IPS-11a (cell line): Measurements from ENCODE around the gene C1orf35.
"Not testable (repeated sequence)": the region's sequence is repeated elsewhere in the genome, so short reads cannot be mapped to it uniquely, and the experiment has no call there.

ENCODE experiments used
- H3K4me3 ChIP-seq: one replicate; pipeline ENCODE4 v1.5.1; 2013; ENCODE audit warnings: low read depth, low read length, control low read depth

Gene C1orf35

DNA sequence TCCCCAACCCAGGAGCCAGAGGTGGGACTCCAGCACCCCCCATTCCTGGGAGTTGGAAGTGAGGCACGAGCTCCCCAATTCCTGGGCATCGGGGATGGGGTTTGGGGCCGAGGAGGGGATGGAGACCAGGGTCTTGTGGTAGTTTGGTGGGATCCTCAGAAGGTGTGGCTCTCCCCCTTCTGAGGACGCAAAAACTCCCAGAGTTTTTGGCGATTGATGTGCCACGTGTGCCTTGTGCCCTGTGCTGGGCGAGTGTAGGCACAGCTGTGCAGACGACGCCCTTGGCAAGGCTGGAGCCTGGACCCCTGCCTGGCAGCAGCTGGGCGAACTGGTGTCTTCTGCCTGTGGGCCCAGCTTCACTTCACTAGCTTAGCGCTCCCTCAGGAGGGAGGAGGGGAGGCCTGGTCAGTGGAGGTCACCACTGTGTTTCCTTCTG, 39.6 kb upstream of the C1orf35 start:
- no peak overlapping the region for H3K4me3 ChIP-seq

DNA sequence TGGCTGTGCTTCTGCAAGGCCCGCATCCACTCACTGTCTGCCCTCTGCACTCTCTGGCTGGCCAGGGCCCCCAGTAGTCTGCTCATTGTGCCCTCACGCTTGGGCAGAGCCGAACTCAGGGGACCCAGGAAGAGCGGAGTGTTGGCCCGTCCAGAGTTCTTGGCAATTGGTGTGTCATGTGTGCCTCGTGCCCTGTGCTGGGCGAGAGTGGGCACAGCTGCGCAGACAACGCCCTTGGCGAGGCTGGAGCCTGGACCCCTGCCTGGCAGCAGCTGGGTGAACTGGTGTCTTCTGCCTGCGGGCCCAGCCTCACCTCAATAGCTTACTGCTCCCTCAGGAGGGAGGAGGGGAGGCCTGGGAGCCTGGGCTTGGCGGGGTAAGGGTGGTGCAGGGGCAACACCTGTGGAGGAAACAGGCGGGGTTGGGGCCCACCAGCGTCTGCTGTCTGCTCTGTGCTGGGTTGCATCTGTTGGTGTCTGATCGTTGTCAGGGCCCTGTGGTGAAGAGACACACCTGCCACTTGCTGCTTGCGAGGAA, 39.1 kb upstream of the C1orf35 start:
- no peak overlapping the region for H3K4me3 ChIP-seq

DNA sequence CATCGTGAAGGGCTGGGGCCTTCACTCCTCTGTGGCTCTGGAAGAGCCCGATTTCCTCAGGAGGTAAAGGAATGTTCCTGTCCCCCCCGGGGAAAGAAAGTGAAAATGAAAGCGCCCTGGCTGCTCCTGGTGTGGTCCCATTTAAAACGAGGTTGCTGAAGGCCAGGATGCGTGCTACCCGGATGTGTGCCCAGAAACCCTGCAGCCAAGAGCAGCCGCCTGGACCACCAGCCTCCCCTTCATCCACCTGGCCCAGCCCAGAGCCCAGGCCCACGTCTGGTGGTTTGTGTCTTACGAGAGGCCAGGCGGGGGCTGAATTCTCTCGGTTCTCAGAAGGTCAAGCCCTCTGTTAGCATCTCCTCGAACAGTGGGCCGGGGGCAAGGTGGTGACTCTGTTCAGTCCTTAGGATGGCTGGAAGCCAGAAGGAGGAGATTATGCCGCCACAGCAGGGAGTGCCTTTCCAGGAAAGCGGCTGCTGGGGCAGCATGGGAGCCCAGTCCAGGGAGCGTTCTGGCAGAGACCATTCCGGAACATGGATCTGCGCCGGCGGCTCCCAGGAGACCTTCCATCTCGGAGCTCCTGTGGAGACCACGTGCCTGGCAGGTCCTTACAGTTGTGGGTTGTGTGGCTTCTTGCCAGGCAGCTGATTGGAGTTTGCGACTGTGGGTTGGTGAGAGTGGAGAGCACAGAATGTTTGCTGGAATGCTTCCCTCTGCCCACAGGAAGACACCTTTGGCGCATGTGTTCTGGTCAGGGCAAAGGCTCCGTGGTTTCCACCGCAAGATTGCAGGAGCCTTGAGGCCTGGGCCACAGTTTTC, 38.3 kb upstream of the C1orf35 start:
- no peak overlapping the region for H3K4me3 ChIP-seq

DNA sequence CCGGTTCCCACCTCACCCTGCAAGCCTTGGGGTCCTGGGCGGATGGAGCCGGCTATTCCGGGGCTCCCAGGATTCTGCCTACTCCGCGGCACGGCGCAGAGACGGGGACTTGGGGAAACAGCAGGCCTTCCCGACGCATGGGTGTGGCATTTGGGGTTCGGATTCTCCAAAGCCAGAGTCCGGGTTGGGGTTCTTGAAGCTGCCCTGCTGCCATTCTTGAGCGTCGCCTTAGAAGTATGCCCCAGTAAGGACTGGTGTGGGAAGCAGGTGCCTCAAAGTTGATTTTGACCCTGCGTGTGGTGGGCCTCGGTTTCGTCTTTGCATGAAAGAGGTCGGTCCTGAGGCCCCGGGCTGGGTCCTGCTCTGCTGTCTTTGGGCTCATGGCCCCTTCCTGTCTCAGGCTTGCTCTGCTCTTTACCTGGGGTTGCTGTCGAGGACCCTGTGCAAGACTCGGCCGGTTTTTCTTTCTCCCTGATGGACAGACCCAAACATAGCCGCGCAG, 37.6 kb upstream of the C1orf35 start:
- peak overlapping the region; percentile 82 for H3K4me3 ChIP-seq

DNA sequence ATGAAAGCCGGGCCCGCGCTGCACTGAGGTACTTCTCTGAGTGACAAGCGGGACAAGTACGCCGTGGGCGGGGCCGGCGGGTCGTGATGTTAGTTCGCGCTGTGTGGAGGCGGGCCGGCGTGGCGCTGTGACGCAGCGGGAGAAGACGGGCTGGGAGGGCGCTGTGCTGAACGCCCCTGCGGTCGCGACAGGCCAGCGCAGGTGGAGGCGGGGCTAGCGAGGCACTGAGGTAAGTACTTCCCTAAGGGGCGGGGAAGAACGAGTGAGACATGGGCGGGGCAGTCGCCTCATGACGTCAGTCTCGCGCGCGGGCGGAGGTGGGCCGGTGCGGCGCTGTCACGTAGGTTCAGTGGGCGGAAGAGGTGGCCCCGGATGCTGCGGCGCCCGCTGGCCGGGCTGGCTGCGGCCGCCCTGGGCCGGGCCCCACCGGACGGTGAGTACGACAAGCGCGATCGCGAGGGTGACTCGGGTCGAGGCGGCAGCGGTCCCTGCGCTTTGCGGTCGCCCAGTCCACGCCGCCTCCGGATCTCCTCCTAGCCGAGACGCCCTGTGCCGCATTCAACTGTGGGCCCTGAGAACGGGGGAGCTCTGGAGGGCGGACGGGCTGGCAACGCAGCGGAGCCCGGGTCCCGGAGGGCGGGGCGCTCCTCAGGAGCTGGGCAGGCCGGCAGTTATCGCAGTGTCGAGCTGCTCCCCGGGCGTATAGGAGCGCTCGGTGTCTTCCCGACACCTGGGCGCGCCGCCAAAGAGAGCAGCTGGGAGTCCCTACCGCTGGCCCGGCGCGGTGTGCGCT, 37.0 kb upstream of the C1orf35 start, which contains the start of gene GUK1:
Gene GUK1, plus strand, starts transcription at position 349 of the 793 bp plus-strand sequence. Its CDS starts 24 bp downstream, at position 373.
- H3K4me3 ChIP-seq: peak within 1 kb of the TSS; percentile 82

DNA sequence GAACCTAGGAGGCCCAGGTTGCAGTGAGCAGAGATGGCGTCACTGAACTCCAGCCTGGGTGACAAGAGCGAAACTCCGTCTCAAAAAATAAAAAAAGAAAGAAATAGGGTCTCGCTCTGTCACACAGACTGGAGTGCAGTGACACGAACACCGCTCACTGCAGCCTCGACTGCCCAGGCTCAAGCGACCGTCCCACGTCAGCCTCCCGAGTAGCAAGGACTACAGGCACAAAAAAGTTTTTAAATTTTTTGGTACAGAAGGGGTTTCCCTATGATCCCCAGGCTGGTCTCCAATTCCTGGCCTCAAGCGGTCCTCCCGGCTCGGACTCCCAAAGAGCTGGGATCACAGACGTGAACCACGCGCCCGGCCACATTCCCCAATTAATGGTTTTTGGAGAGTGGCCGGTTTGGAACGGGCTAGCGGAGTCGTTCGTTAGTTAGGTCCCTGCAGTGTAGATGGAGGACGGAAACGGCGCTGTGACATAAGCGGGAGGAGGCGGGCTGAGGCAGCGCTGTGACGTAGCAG, 36.3 kb upstream of the C1orf35 start:
- H3K4me3 ChIP-seq: peak overlapping the region; percentile 55

DNA sequence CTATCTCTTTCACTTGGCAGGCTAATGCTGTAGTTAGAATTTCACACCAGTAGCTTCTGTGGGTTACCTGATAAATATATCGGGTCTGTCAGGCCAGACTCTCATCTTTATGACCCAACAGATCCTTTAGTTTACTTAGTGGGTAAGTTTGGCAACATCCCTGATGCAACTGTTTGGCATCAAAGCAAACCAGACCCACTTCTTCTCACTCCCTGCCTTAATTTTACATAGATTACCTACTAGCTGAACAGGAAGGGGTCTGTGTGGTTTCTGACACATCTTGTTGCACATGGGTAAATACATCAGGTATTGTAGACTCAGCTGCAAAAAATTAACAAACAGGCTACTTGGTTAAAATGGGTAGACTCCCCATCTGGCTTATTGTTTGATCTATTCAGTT, 33.8 kb upstream of the C1orf35 start:
- no peak overlapping the region for H3K4me3 ChIP-seq

DNA sequence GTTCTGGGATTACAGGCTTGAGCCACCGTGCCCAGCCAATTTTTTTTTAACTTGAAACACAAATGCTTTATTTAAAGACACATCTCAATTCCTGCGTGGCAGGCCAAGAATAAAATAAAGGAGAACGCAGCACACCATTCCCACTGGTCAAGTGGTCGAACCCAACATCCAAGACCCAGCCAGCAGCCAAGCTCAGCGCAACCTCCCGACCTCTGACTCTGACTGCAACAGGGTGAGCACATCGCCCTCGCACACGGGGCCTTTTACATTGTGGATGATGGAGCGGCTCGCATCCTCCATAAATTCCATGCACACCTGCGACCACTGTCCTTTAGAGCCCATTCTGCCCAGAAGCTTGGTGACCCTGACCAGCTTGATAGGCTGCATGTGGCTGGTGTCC, 31.5 kb upstream of the C1orf35 start:
- no peak overlapping the region for H3K4me3 ChIP-seq

DNA sequence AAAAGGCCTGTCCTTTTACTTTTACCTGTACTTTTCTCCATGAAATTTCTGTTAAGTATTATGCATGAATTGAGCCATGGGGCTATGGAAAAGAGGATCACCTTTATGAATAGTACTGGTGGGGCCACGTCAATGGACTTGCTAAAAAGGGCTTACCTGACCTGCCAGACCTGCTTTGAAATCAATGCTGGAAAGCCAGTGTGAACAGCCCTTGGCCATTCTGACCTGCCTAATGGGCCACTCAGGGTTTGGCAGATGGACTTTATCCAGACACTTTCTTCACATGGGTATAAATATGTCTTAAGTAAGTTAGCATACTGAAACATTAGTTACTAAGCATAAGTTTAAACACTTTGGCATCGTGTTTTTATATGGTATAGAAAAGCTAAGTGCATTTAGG, 28.6 kb upstream of the C1orf35 start:
- H3K4me3 ChIP-seq: no peak overlapping the region

DNA sequence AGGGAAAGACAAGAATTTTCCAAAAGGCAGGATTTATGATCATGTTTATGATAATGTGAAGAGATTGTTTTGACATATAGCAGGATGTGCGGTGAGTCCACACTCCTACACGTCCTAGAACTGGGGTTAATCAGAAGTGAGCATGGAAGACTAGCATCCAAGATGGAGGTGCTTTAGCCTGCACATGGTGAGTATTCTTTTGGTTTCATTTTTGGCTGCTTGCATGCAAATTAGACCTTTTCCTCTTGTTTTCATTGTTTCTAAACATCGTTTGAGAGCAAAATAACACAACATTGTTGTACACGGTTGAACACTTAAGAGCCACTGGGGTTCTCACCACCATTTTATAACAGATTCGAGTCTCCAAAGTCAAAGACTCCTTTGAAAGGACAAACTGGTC, 22.1 kb upstream of the C1orf35 start:
- H3K4me3 ChIP-seq: no peak overlapping the region

DNA sequence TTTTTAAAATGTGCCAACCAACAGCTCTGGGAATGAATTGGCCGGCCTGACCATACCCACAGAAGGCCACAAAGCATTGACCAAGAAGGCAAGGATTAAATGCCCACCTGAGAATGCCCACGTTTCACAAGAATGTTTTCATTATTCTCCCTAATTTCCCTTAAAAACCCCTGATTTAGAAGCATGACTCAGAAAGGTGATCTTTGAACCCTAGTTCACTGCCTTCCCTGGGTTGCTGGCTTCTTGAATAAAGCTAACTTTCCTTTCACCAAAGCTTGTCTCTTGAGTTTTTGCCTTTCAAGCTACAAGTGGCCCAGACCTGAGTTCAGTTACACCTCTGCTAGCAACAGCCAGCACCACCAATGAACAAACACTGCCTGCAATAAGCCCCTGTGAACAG, 20.4 kb upstream of the C1orf35 start:
- no peak overlapping the region for H3K4me3 ChIP-seq

DNA sequence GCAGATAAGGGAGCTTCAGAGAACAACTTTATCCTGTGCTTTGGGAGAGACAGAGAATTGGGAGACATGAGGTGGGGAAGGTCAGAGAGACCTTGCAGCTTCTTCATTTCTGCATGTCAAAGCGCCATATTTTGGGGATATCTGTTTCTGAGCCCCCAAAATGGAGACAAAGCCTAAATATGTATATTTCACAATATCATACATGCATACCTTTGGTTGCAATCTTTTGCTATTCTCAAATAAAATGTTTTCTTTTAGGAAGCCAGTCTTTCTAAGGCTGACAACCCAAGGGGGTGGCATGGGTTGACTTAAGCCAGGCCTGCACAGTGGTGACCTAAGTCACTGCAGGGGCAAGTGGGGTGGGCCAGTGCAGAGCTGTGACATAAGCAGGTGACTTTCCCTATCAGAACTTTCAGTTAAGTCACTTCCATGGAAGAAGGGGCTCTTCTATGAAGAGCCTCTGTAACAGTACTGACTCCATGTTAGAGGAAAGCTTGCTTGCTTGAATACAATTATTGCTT, 19.9 kb upstream of the C1orf35 start:
- H3K4me3 ChIP-seq: no peak overlapping the region

DNA sequence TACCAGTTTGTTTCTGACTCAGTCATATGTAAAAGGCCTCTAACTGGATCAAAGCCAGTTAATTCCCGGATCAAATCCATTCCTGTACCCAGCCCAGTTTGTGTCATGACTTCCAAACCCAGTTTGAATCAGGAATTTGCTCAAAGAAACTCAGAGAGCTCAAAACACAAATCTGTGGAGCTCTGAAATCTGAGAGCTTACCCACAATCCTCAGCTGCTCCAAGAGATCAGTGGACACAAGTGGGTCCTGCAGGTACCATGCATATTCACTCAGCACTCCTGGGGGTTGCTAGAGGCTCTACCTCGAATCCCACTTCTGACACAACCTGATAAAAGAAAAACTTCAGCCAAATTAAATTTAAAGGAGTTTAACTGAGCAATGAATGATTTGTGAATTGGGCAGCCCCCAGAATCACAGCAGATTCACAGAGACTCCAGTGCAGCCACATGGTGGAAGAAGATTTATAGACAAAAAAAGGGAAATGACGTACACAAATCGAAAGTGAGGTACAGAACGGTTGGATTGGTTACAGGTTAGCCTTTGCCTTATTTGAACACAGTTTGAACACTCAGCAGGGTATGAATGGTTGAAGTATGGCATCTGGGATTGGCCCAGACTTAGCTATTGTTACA, 17.8 kb upstream of the C1orf35 start:
- H3K4me3 ChIP-seq: no peak overlapping the region

DNA sequence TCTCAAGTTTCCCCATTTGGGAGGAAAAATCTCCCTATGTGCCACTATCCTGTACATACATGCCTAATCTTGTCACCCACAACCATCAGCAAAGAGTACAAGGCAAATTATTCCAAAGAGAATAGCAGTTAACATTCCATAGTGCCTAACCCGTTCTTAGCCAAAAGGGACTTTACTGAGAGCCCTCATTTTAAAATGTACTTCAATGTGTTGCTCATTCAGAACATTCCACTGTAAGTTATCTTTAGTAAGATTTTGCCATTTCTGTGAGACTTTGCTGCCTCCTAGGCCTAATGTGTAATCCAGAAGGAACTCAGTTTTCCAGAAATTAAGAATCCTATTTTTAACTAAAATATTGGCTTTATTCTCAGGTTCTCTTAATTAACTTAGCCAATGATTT, 17.2 kb upstream of the C1orf35 start:
- H3K4me3 ChIP-seq: no peak overlapping the region

DNA sequence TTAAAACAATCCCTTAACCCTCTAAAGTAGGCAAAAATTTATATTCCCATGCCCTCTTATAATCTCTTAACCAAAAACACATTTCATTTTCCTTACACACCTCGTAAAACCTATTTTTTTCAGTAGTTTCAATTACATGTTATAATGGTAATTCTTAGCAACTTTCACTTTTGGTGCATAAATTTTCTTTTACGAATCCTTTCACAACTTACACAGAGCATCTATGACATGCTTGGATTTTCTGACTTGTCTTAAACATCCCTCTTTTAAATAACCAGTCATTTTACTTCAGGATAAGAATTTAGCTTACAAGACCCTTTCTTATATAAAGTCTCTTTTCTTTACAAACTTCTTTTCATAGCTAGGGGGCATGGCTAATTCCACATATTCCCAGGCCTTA, 14.9 kb upstream of the C1orf35 start:
- no peak overlapping the region for H3K4me3 ChIP-seq

DNA sequence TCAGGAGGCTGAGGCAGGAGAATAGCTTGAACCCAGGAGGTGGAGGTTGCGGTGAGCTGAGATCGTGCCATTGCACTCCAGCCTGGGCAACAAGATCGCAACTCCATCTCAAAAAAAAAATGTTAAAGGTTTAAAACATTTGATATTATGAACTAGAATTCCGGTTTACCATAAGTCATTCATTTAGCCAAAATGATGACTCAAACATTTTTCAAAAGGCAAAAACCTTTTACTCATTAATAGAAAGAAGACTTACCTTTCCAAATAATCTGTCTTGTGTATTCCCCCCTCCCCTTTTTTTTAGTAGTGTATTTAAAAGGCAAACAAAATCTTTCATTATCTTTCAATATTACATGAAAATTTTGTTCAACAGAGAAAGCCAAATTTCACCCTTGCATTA, 14.2 kb upstream of the C1orf35 start:
- no peak overlapping the region for H3K4me3 ChIP-seq

DNA sequence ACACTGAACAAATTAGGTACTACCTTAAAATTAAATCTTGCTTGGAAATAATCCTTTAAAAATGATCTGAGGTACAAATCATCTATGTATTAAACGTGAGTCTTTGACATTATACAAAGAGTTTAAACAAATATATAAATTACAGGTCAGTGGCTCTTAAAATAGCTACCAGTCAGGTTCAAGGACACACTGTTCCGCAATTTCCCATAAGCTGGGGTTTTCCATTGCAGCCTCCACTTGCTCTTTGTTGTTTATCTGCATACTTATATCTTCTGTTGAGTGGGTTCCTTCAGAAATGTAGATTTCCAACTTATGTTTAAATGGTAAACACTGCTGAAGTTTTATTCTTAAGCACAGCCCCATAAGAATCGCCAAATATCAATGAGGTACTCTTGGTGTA, 11.7 kb upstream of the C1orf35 start:
- H3K4me3 ChIP-seq: no peak overlapping the region

DNA sequence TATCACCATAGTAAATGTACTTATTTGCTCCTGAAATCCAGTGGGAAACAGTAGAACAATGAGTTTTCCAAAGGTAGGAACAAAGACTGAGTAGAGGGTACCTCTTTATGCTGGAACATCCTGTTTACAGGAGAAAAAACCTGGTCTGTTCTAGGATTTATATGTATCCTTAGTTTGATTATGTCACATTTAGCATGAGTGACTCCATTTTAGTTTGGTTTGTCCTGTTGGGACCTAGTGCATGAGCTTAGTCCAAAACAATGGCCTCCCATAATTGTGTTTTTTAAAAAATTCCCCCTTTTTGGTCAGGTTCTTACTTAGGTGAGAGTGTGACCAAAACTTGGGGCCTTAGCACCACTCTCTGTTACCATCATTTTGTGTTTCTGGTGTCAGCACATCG, 9.5 kb upstream of the C1orf35 start:
- H3K4me3 ChIP-seq: no peak overlapping the region

DNA sequence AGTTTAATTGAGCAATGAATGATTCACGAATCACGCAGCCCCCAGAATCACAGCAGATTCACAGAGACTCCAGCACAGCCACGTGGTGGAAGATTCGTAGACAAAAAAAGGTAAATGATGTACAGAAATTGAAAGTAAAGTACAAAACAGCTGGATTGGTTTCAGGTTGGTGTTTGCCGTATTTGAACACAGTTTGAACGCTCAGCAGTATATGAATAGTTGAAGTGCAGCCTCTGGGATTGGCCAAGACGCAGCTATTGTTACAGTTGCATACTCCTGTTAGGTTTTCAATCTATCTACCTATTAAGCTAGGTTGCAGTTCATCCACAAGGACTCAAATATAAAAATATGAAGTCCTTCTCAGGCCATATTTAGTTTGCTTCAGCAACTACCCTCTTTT, 9.0 kb upstream of the C1orf35 start:
- H3K4me3 ChIP-seq: no peak overlapping the region

DNA sequence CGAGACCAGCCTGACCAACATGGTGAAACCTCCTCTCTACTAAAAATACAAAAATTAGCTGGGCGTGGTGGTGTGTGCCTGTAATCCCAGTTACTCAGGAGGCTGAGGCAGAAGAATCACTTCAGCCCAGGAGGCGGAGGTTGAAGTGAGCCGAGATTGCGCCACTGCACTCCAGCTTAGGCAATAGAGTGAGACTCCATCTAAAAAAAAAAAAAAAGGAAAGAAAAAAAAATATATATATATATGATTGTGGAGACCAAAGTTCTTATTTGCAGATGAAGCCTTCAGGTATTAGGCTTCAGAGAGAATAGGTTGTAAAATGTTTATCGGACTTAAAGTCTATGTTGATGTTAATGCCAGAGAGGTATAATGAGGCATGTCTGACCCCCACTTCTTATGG, 8.2 kb upstream of the C1orf35 start:
- H3K4me3 ChIP-seq: not testable (repeated sequence)

DNA sequence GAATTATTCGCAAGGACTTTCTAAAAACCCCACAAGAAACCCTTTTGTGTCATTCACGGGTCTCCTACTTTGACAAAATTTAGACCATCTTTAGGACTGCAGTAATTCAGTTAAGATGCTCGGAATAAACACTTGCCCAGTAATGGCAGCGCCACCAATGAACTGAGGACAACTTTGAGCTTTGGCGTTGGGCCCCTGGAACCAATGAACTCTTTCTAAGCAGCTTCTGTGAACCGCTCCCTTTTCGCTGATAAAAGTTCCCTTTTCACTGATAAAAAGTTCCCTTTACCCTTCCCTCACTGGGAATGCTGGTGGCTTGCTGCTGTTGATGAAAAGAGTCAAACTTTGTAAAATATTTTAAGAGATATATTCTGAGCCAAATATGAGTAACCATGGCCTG, 7.4 kb upstream of the C1orf35 start:
- H3K4me3 ChIP-seq: no peak overlapping the region
